CD4-positive, alpha-beta T cell (primary cell): ENCODE results near the gene PDPK1. TPM values are rescaled to one million over a fixed set of nuclear protein-coding genes. Genes with fewer than 3 reads are reported as not detected.

Experiments
- ATAC-seq: fragments of 200-7000 bp; cut with Tn5 transposase; one replicate; pipeline ENCODE4 v1.10.0; 2022; ENCODE audit warnings: mild to moderate bottlenecking; ENCODE audit not compliant: poor library complexity
- CTCF ChIA-PET: fragments of 350-600 bp; sonication (Branson Sonifier 250); formaldehyde crosslinking; loops from one replicate; lab custom pipeline; 2021; ENCODE audit warnings: antibody characterized with exemption, inconsistent platforms; lab: Charles Lee
- POLR2A ChIA-PET: fragments of 350-600 bp; sonication (Branson Sonifier 250); formaldehyde crosslinking; loops from one replicate; lab custom pipeline; 2021; ENCODE audit warnings: antibody characterized with exemption, inconsistent platforms; lab: Charles Lee
- DNase-seq, 14 experiments: peaks; one replicate each; pipeline ENCODE4 v3.0.0-alpha.2; 2013 to 2020; ENCODE audit warnings: mixed read lengths in 2 of 14
- H3K27ac ChIP-seq, 2 donors: one replicate each; pipeline versions ENCODE4 v1.5.1 to v1.7.0; 2013; ENCODE audit warnings: low read length in 2 of 2, low read depth in 1 of 2, mild to moderate bottlenecking in 1 of 2
- H3K27me3 ChIP-seq, 2 experiments: 1 replicate in 1 of 2; 2 replicates in 1 of 2; pipeline versions ENCODE4 v1.6.1 to v1.7.0; 2013; ENCODE audit warnings: low read length in 2 of 2, control low read depth in 1 of 2, mild to moderate bottlenecking in 1 of 2, moderate library complexity in 1 of 2; ENCODE audit not compliant: insufficient read depth in 2 of 2, control insufficient read depth in 1 of 2
- H3K36me3 ChIP-seq: one replicate; pipeline ENCODE4 v1.6.1; 2013; ENCODE audit warnings: low read length, control low read depth; ENCODE audit not compliant: insufficient read depth
- H3K4me1 ChIP-seq: one replicate; pipeline ENCODE4 v1.6.1; 2013; ENCODE audit warnings: low read length, control low read depth; ENCODE audit not compliant: insufficient read depth
- H3K4me3 ChIP-seq: one replicate; pipeline ENCODE4 v1.5.1; 2013; ENCODE audit warnings: mild to moderate bottlenecking, low read length, moderate library complexity
- H3K9me3 ChIP-seq, 2 experiments: 1 replicate in 1 of 2; 2 replicates in 1 of 2; pipeline versions ENCODE4 v1.6.1 to v1.7.0; 2013; ENCODE audit warnings: low read length in 2 of 2, mild to moderate bottlenecking in 2 of 2, control low read depth in 1 of 2, moderate library complexity in 1 of 2; ENCODE audit not compliant: control insufficient read depth in 1 of 2, insufficient read depth in 1 of 2
- H3K27ac Mint-ChIP-seq: one replicate; pipeline ENCODE4 v1.8.0; 2020; ENCODE audit warnings: mixed read lengths
- H3K27me3 Mint-ChIP-seq: one replicate; pipeline ENCODE4 v1.8.0; 2021; ENCODE audit warnings: mixed read lengths
- H3K36me3 Mint-ChIP-seq: one replicate; pipeline ENCODE4 v1.8.0; 2021; ENCODE audit warnings: low read depth, mixed read lengths
- H3K4me1 Mint-ChIP-seq: one replicate; pipeline ENCODE4 v1.8.0; 2021; ENCODE audit warnings: low read depth, mixed read lengths
- H3K4me3 Mint-ChIP-seq: one replicate; pipeline ENCODE4 v1.8.0; 2020; ENCODE audit warnings: mild to moderate bottlenecking, mixed read lengths
- H3K9me3 Mint-ChIP-seq: one replicate; pipeline ENCODE4 v1.8.0; 2020; ENCODE audit warnings: mixed read lengths
- CTCF ChIP-seq: fragments of 200-600 bp; IDR thresholded peaks from one replicate; pipeline ENCODE4 v1.8.0; 2022; ENCODE audit warnings: antibody characterized with exemption, mild to moderate bottlenecking
- intact Hi-C, 2 experiments: fragments of 100-400 bp; cut with DNase I in 1 of 2; cut with micrococcal nuclease in 1 of 2; formaldehyde crosslinking; loops; one replicate each; pipeline versions ENCODE4 v1.15.1 to v1.9.0; 2023 to 2025; cut with DNase I, micrococcal nuclease
- total RNA-seq, 174 experiments: library from RNA in 2 of 174; stranded (reverse) in 2 of 174; gene quantifications; one replicate each; pipeline ENCODE4 v1.2.3 and lab custom pipeline; 2021 to 2026

Gene PDPK1
- total RNA-seq, 2 experiments from 2014 or later = 46.1 to 51.1 TPM

- ChIA-PET POLR2A (interaction anchor here (1.1 to 4.2 kb wide), 3 partner anchors 11 to 372 kb away, joined by 3 to 135 read pairs (median 66); partner anchors contain the start of genes AMDHD2 and ATP6V0C), CTCF (interaction anchor here (1.3 kb wide), 1 partner anchor 10 kb away, joined by 4 read pairs; the partner anchor contains the start of gene AMDHD2)
- intact Hi-C loops = loop anchor here in 1 of 2 experiments (2.0 to 5.0 kb wide), 3 partner anchors 16 to 103 kb away; partner anchors contain the start of genes CCNF and TBC1D24
- no peaks in the 10 kb centered on the region for H3K9me3 ChIP-seq
- H3K4me1 ChIP-seq = peaks cover 19% of the 10 kb centered on the region
- Mint-ChIP-seq H3K36me3 (peaks cover 49% of the 10 kb centered on the region), H3K27me3 (peaks cover 8% of the 10 kb centered on the region), H3K4me1 (peaks cover 22% of the 10 kb centered on the region), H3K9me3 (no peaks in the 10 kb centered on the region), H3K4me3 (peak overlapping the region; percentile 95), H3K27ac (peak overlapping the region; percentile 98)
- ATAC-seq = no peak
- peak overlapping the region; percentile 94 for H3K4me3 ChIP-seq
- H3K36me3 ChIP-seq = peaks cover 35% of the 10 kb centered on the region
- H3K27me3 ChIP-seq = no peaks in the 10 kb centered on the region
- peak overlapping the region; percentile 89 to 94 for H3K27ac ChIP-seq
- peak in 2 of 14 experiments; percentile 35 to 45 for DNase-seq
- TF ChIP-seq CTCF = no peak
Measured at GRCh38 chr16:2530629-2531318, 7.0 kb upstream of the PDPK1 start.

- H3K4me3 ChIP-seq = peak within 1 kb of the TSS; percentile 94
- CTCF ChIA-PET = interaction anchor here (1.3 kb wide), 1 partner anchor 11 kb away, joined by 4 read pairs; the partner anchor contains the start of gene AMDHD2
- Mint-ChIP-seq H3K9me3 (no peaks in the 10 kb centered on the region), H3K4me1 (peaks cover 22% of the 10 kb centered on the region), H3K27ac (peak within 1 kb of the TSS; percentile 98), H3K36me3 (peaks cover 43% of the 10 kb centered on the region), H3K27me3 (peaks cover 8% of the 10 kb centered on the region), H3K4me3 (peak within 1 kb of the TSS; percentile 95)
- ATAC-seq (no peak), DNase-seq (no peak)
- H3K4me1 ChIP-seq = peaks cover 23% of the 10 kb centered on the region
- peaks cover 30% of the 10 kb centered on the region for H3K36me3 ChIP-seq
- POLR2A ChIA-PET = interaction anchor here (1.1 to 4.2 kb wide), 3 partner anchors 12 to 372 kb away, joined by 3 to 135 read pairs (median 66); partner anchors contain the start of genes AMDHD2 and ATP6V0C
- intact Hi-C loops = loop anchor here in 1 of 2 experiments (2.0 to 5.0 kb wide), 3 partner anchors 17 to 104 kb away; partner anchors contain the start of genes CCNF and TBC1D24
- no peak for TF ChIP-seq CTCF
- H3K9me3 ChIP-seq = no peaks in the 10 kb centered on the region
- no peaks in the 10 kb centered on the region for H3K27me3 ChIP-seq
- H3K27ac ChIP-seq = peak within 1 kb of the TSS; percentile 94 to 95
Measured at GRCh38 chr16:2531371-2531695, 6.5 kb upstream of the PDPK1 start, which contains the start of gene CEMP1. CEMP1 (minus strand) TSS chr16:2531408; CDS start chr16:2531073, 335 bp downstream.

- Histone ChIP-seq H3K4me3 (peak overlapping the region; percentile 94), H3K27me3 (no peaks in the 10 kb centered on the region), H3K36me3 (peaks cover 24% of the 10 kb centered on the region), H3K9me3 (no peaks in the 10 kb centered on the region), H3K4me1 (peaks cover 27% of the 10 kb centered on the region), H3K27ac (peak overlapping the region; percentile 94 to 95)
- H3K27me3 Mint-ChIP-seq = peaks cover 8% of the 10 kb centered on the region
- H3K4me1 Mint-ChIP-seq = peaks cover 22% of the 10 kb centered on the region
- POLR2A ChIA-PET = interaction anchor here (0.8 to 4.2 kb wide), 13 partner anchors 8 to 761 kb away, joined by 3 to 135 read pairs (median 5); partner anchors contain the start of genes ABCA3, AMDHD2, ATP6V0C and ECI1
- CTCF ChIA-PET = interaction anchor here (0.9 to 1.3 kb wide), 2 partner anchors 11 to 17 kb away, joined by 3 to 4 read pairs; partner anchors contain the start of gene AMDHD2
- peak overlapping the region; percentile 95 for H3K4me3 Mint-ChIP-seq
- peak overlapping the region; percentile 98 for H3K27ac Mint-ChIP-seq
- H3K36me3 Mint-ChIP-seq = peaks cover 38% of the 10 kb centered on the region
- ATAC-seq = peak; percentile 86
- no peaks in the 10 kb centered on the region for H3K9me3 Mint-ChIP-seq
- DNase-seq = peak; percentile 92 to 99 (median 97)
- intact Hi-C loops = loop anchor here (1.0 to 5.0 kb wide), 5 partner anchors 11 to 105 kb away; partner anchors contain the start of genes AMDHD2 (in 1 of the 2), CCNF (in 1 of the 2) and TBC1D24 (in 1 of the 2)
- no peak for TF ChIP-seq CTCF
Measured at GRCh38 chr16:2531696-2532493, 5.9 kb upstream of the PDPK1 start.
